CD14-positive monocyte (primary cell): ENCODE data around the gene RPS21. TPM values are rescaled to one million over a fixed set of nuclear protein-coding genes. Genes with fewer than 3 reads are reported as not detected.
A peak's percentile ranks its signal among the peaks of the same experiment; 100 is the strongest.

Experiments
- DNase-seq, 3 donors: peaks; one replicate each; pipeline ENCODE4 v3.0.0-alpha.2; 2011 to 2022
- H2AFZ ChIP-seq: 2 replicates; pipeline ENCODE4 v1.6.0; 2012; ENCODE audit warnings: mild to moderate bottlenecking, low read depth, low read length, inconsistent platforms; ENCODE audit not compliant: insufficient read depth, poor library complexity, severe bottlenecking
- H3K27ac ChIP-seq, 2 donors: 1 replicate in 1 of 2; 2 replicates in 1 of 2; pipeline ENCODE4 v1.5.1; 2012 to 2013; ENCODE audit warnings: low read length in 2 of 2, control low read depth in 1 of 2, inconsistent platforms in 1 of 2, low read depth in 1 of 2, mild to moderate bottlenecking in 1 of 2
- H3K27me3 ChIP-seq, 2 donors: one replicate each; pipeline versions ENCODE4 v1.6.0 to v1.6.1; 2011 to 2013; ENCODE audit warnings: low read length in 2 of 2; ENCODE audit not compliant: control insufficient read depth in 2 of 2, insufficient read depth in 2 of 2
- H3K36me3 ChIP-seq, 2 donors: replicated peaks in 1 of 2; 1 replicate in 1 of 2; 2 replicates in 1 of 2; pipeline versions ENCODE4 v1.5.1 to v1.6.1; 2012 to 2013; ENCODE audit warnings: low read length in 2 of 2, control low read depth in 1 of 2, inconsistent platforms in 1 of 2, mild to moderate bottlenecking in 1 of 2; ENCODE audit not compliant: insufficient read depth in 2 of 2, control insufficient read depth in 1 of 2
- H3K4me1 ChIP-seq, 2 donors: 1 replicate in 1 of 2; 2 replicates in 1 of 2; pipeline versions ENCODE4 v1.5.1 to v1.6.1; 2012 to 2013; ENCODE audit warnings: low read length in 2 of 2, control low read depth in 1 of 2, inconsistent platforms in 1 of 2, mild to moderate bottlenecking in 1 of 2, moderate library complexity in 1 of 2; ENCODE audit not compliant: insufficient read depth in 2 of 2, control insufficient read depth in 1 of 2
- H3K4me2 ChIP-seq: replicated peaks from 2 replicates; pipeline ENCODE3; 2012; ENCODE audit warnings: low read length, moderate library complexity, mild to moderate bottlenecking; ENCODE audit not compliant: poor library complexity, severe bottlenecking; ENCODE audit errors: extremely low read depth
- H3K4me3 ChIP-seq, 3 experiments: fragments of 200-600 bp in 1 of 3; sonication (generic) in 1 of 3; replicated peaks in 1 of 3; 1 replicate in 2 of 3; 2 replicates in 1 of 3; pipeline ENCODE4 v1.5.1; 2011 to 2013; ENCODE audit warnings: low read length in 3 of 3, mild to moderate bottlenecking in 3 of 3, control low read depth in 2 of 3, low read depth in 2 of 3, inconsistent platforms in 1 of 3, moderate library complexity in 1 of 3
- H3K79me2 ChIP-seq: 2 replicates; pipeline ENCODE4 v1.6.0; 2012; ENCODE audit warnings: mild to moderate bottlenecking, control low read depth, inconsistent platforms, low read length, moderate library complexity; ENCODE audit not compliant: insufficient read depth
- H3K9ac ChIP-seq: 2 replicates; pipeline ENCODE4 v1.6.0; 2017; ENCODE audit warnings: low read length, mild to moderate bottlenecking; ENCODE audit not compliant: insufficient read depth, poor library complexity, severe bottlenecking
- H3K9me3 ChIP-seq, 2 donors: replicated peaks in 1 of 2; 1 replicate in 1 of 2; 2 replicates in 1 of 2; pipeline versions ENCODE4 v1.5.1 to v1.6.1; 2012 to 2013; ENCODE audit warnings: low read length in 2 of 2, control low read depth in 1 of 2; ENCODE audit not compliant: control insufficient read depth in 1 of 2, insufficient read depth in 1 of 2
- H4K20me1 ChIP-seq: 2 replicates; pipeline ENCODE4 v1.6.0; 2012; ENCODE audit warnings: mild to moderate bottlenecking, low read length, control low read depth, moderate library complexity; ENCODE audit not compliant: insufficient read depth
- H3K27ac Mint-ChIP-seq, 7 donors: one replicate each; pipeline ENCODE4 v1.8.0; 2020; ENCODE audit warnings: mild to moderate bottlenecking in 7 of 7, mixed read lengths in 7 of 7, moderate library complexity in 6 of 7, inconsistent platforms in 2 of 7
- H3K27me3 Mint-ChIP-seq, 3 donors: one replicate each; pipeline ENCODE4 v1.8.0; 2021 to 2022; ENCODE audit warnings: low read depth in 3 of 3, mild to moderate bottlenecking in 3 of 3, mixed read lengths in 3 of 3, moderate library complexity in 3 of 3, inconsistent platforms in 1 of 3
- H3K36me3 Mint-ChIP-seq, 2 donors: one replicate each; pipeline ENCODE4 v1.8.0; 2020; ENCODE audit warnings: mixed read lengths in 2 of 2, inconsistent platforms in 1 of 2, mild to moderate bottlenecking in 1 of 2
- H3K4me1 Mint-ChIP-seq: one replicate; pipeline ENCODE4 v1.8.0; 2020; ENCODE audit warnings: mild to moderate bottlenecking, mixed read lengths
- H3K4me3 Mint-ChIP-seq, 2 donors: one replicate each; pipeline ENCODE4 v1.8.0; 2020; ENCODE audit warnings: mild to moderate bottlenecking in 2 of 2, mixed read lengths in 2 of 2, moderate library complexity in 1 of 2
- H3K9me3 Mint-ChIP-seq, 7 donors: one replicate each; pipeline ENCODE4 v1.8.0; 2020 to 2022; ENCODE audit warnings: mixed read lengths in 7 of 7, mild to moderate bottlenecking in 6 of 7, moderate library complexity in 6 of 7, inconsistent platforms in 2 of 7
- WGBS: methylation state at CpG from one replicate; pipeline ENCODE4 v1.1.5; 2013; ENCODE audit warnings: missing lambda C conversion rate; ENCODE audit not compliant: insufficient coverage; 5-methylcytosine and 5-hydroxymethylcytosine counted together
- intact Hi-C, 2 donors: fragments of 100-400 bp; cut with micrococcal nuclease; formaldehyde crosslinking; loops; one replicate each; pipeline versions ENCODE4 v1.15.0 to v1.15.1; 2023
- polyA plus RNA-seq, 3 donors: library from polyadenylated mRNA; depleted of rRNA in 1 of 3; unstranded in 2 of 3; stranded (reverse) in 1 of 3; fragments of 300-500 nt in 2 of 3; fragments of >200 nt in 1 of 3; fragmentation: Illumina TruSeq in 2 of 3; gene quantifications; 1 replicate in 2 of 3; 2 replicates in 1 of 3; pipeline ENCODE4 v1.2.3, GENCODE V29; 2012 to 2021
- TF ChIP-seq, protein P1 (sequence below): fragments of 200-600 bp; IDR thresholded peaks from one replicate; pipeline ENCODE4 v1.8.0; 2022; ENCODE audit warnings: antibody characterized with exemption, mild to moderate bottlenecking

The RPS21 gene
- polyA plus RNA-seq, 3 donors, result 799 to 6,263 (median 968) TPM

DNA sequence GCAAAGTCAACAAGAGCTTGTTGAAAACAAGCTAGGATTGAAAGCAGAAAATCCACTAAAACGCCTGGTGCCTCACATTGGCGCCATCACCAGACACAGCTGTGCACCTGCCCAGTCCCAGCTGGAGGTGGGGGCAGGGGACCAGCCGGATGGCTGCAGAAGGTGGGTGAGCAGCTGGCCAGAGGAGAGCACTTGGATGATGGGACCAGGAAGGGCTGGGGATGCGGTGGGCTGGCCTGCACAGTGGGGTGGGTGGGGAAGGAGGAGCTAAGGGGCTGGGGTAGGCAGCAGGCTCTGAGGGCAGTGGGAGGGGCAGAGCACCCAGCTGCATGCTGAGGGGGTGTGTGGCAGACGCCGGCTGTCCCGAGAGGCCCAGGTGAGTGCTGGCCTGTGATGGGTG lies 13.1 kb downstream of the RPS21 start:
- Histone ChIP-seq H3K27me3 (no peaks in the 10 kb centered on the region), H3K9me3 (no peaks in the 10 kb centered on the region), H3K4me1 (peaks cover 0 to 4% of the 10 kb centered on the region in 2 donors), H3K27ac (no peak overlapping the region), H3K36me3 (peaks cover 3 to 9% of the 10 kb centered on the region in 2 donors), H3K9ac (no peak overlapping the region), H4K20me1 (no peaks in the 10 kb centered on the region), H3K79me2 (peaks cover 10% of the 10 kb centered on the region), H2AFZ (no peak overlapping the region), H3K4me2 (no peak overlapping the region), H3K4me3 (no peak overlapping the region)
- Mint-ChIP-seq H3K9me3 (peaks cover 0 to 7% (median 0%) of the 10 kb centered on the region in 7 donors), H3K27me3 (peaks cover 0 to 2% (median 0%) of the 10 kb centered on the region in 3 donors), H3K4me3 (no peak overlapping the region), H3K27ac (no peak overlapping the region), H3K4me1 (peaks cover 5% of the 10 kb centered on the region), H3K36me3 (peaks cover 9 to 34% of the 10 kb centered on the region in 2 donors)
- TF ChIP-seq, protein P1, sequence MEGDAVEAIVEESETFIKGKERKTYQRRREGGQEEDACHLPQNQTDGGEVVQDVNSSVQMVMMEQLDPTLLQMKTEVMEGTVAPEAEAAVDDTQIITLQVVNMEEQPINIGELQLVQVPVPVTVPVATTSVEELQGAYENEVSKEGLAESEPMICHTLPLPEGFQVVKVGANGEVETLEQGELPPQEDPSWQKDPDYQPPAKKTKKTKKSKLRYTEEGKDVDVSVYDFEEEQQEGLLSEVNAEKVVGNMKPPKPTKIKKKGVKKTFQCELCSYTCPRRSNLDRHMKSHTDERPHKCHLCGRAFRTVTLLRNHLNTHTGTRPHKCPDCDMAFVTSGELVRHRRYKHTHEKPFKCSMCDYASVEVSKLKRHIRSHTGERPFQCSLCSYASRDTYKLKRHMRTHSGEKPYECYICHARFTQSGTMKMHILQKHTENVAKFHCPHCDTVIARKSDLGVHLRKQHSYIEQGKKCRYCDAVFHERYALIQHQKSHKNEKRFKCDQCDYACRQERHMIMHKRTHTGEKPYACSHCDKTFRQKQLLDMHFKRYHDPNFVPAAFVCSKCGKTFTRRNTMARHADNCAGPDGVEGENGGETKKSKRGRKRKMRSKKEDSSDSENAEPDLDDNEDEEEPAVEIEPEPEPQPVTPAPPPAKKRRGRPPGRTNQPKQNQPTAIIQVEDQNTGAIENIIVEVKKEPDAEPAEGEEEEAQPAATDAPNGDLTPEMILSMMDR, result no peak
- intact Hi-C loops, result loop anchor here in 1 of 2 donors (10.0 kb wide), 2 partner anchors 165 to 395 kb away; partner anchors contain the start of genes MRGBP and OSBPL2
- DNase-seq, result no peak
- 95% methylated on average over 7 of the region's 7 CpGs for WGBS

DNA sequence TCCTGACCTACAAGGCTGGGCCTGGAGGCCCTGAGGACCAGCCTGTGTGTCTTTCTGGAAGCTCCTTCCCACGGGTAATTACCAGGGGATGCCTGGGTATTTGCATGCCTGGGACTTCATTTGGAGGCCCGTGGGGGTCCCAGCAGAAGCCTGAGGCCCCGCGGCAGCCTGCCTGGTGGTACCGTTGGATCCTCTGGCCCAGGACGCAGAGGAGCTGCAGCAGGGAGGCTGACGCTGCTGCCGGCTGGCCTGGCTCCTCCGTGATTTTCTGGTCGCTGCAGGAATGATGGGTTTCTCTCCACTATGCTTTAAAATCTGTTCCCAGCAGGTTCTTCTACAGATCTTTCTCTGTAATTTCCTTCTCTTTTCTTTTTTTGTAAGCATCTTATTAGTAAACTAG lies 13.6 kb downstream of the RPS21 start:
- no peak for DNase-seq
- no peak overlapping the region for H3K9ac ChIP-seq
- no peaks in the 10 kb centered on the region for H4K20me1 ChIP-seq
- H3K4me2 ChIP-seq, result no peak overlapping the region
- peaks cover 0 to 2% (median 0%) of the 10 kb centered on the region in 3 donors for H3K27me3 Mint-ChIP-seq
- peaks cover 4 to 10% of the 10 kb centered on the region in 2 donors for H3K4me1 ChIP-seq
- peaks cover 10% of the 10 kb centered on the region for H3K79me2 ChIP-seq
- H3K4me3 ChIP-seq, result no peak overlapping the region
- 89% methylated on average over 10 of the region's 10 CpGs for WGBS
- peaks cover 0 to 7% (median 0%) of the 10 kb centered on the region in 7 donors for H3K9me3 Mint-ChIP-seq
- peaks cover 3 to 9% of the 10 kb centered on the region in 2 donors for H3K36me3 ChIP-seq
- no peak overlapping the region for H3K27ac ChIP-seq
- TF ChIP-seq, protein P1, result no peak
- peak overlapping the region in 1 of 7 donors; percentile 82 for H3K27ac Mint-ChIP-seq
- H2AFZ ChIP-seq, result no peak overlapping the region
- H3K36me3 Mint-ChIP-seq, result peaks cover 9 to 32% of the 10 kb centered on the region in 2 donors
- H3K27me3 ChIP-seq, result no peaks in the 10 kb centered on the region
- intact Hi-C loops, result loop anchor here in 1 of 2 donors (10.0 kb wide), 2 partner anchors 166 to 394 kb away; partner anchors contain the start of genes MRGBP and OSBPL2
- no peak overlapping the region for H3K4me3 Mint-ChIP-seq
- peaks cover 10% of the 10 kb centered on the region for H3K4me1 Mint-ChIP-seq
- H3K9me3 ChIP-seq, result no peaks in the 10 kb centered on the region
